Liver (tissue), 9 donors: ENCODE results near the gene CCL18. TPM values are rescaled to one million over a fixed set of nuclear protein-coding genes. Genes with fewer than 3 reads are reported as not detected.

ENCODE experiments used
- DNase-seq: peaks from one replicate; pipeline ENCODE4 v3.0.0-alpha.2; 2017; ENCODE audit warnings: low spot score
- H3K27ac ChIP-seq, 2 donors: one replicate each; pipeline ENCODE4 v1.7.0; 2013; ENCODE audit warnings: inconsistent platforms in 2 of 2, low read length in 2 of 2, control low read depth in 1 of 2, low read depth in 1 of 2, mild to moderate bottlenecking in 1 of 2
- H3K27me3 ChIP-seq, 4 donors: one replicate each; pipeline versions ENCODE4 v1.6.1 to v1.7.0; 2013; ENCODE audit warnings: low read length in 3 of 4, inconsistent platforms in 1 of 4, mild to moderate bottlenecking in 1 of 4, moderate library complexity in 1 of 4; ENCODE audit not compliant: control insufficient read depth in 4 of 4, insufficient read depth in 4 of 4
- H3K36me3 ChIP-seq, 4 donors: one replicate each; pipeline versions ENCODE4 v1.6.1 to v1.7.0; 2013; ENCODE audit warnings: low read length in 3 of 4, mild to moderate bottlenecking in 3 of 4, low read depth in 1 of 4, moderate library complexity in 1 of 4; ENCODE audit not compliant: control insufficient read depth in 4 of 4, insufficient read depth in 3 of 4
- H3K4me1 ChIP-seq, 4 donors: one replicate each; pipeline versions ENCODE4 v1.6.1 to v1.7.0; 2013; ENCODE audit warnings: low read length in 3 of 4, mild to moderate bottlenecking in 3 of 4, moderate library complexity in 1 of 4; ENCODE audit not compliant: control insufficient read depth in 4 of 4, insufficient read depth in 4 of 4
- H3K4me3 ChIP-seq, 3 donors: one replicate each; pipeline versions ENCODE4 v1.6.1 to v1.7.0; 2013; ENCODE audit warnings: low read length in 3 of 3, control low read depth in 1 of 3, low read depth in 1 of 3, mild to moderate bottlenecking in 1 of 3
- H3K9ac ChIP-seq, 2 donors: one replicate each; pipeline ENCODE4 v1.7.0; 2013; ENCODE audit warnings: low read length in 2 of 2, mild to moderate bottlenecking in 2 of 2, moderate library complexity in 2 of 2, control low read depth in 1 of 2, low read depth in 1 of 2
- H3K9me3 ChIP-seq, 4 donors: one replicate each; pipeline versions ENCODE4 v1.6.1 to v1.7.0; 2013; ENCODE audit warnings: low read length in 3 of 4; ENCODE audit not compliant: control insufficient read depth in 4 of 4
- FOXA1 ChIP-seq: IDR thresholded peaks from 2 replicates; pipeline ENCODE4 v1.6.1; 2016; ENCODE audit warnings: antibody characterized with exemption
- FOXA2 ChIP-seq: IDR thresholded peaks from 2 replicates; pipeline ENCODE4 v1.6.1; 2016; ENCODE audit warnings: antibody characterized with exemption
- GABPA ChIP-seq, 2 donors: IDR thresholded peaks in 1 of 2; conservative IDR thresholded peaks in 1 of 2; 2 replicates each; pipeline ENCODE4 v1.6.1; 2016; ENCODE audit warnings: antibody characterized with exemption in 2 of 2, mild to moderate bottlenecking in 1 of 2, moderate library complexity in 1 of 2
- HNF4A ChIP-seq, 2 donors: conservative IDR thresholded peaks; 2 replicates each; pipeline ENCODE4 v1.6.1; 2016; ENCODE audit warnings: antibody characterized with exemption in 2 of 2, mild to moderate bottlenecking in 2 of 2
- HNF4G ChIP-seq: IDR thresholded peaks from 2 replicates; pipeline ENCODE4 v1.6.1; 2016; ENCODE audit warnings: antibody characterized with exemption
- JUND ChIP-seq, 2 donors: IDR thresholded peaks; 2 replicates each; pipeline ENCODE4 v1.6.1; 2016; ENCODE audit warnings: antibody characterized with exemption in 2 of 2
- NR2F2 ChIP-seq: IDR thresholded peaks from 2 replicates; pipeline ENCODE4 v1.6.1; 2016; ENCODE audit warnings: antibody characterized with exemption
- RAD21 ChIP-seq, 2 donors: IDR thresholded peaks; 2 replicates each; pipeline ENCODE4 v1.6.1; 2016; ENCODE audit warnings: antibody characterized with exemption in 2 of 2, mild to moderate bottlenecking in 2 of 2
- RXRA ChIP-seq, 2 donors: IDR thresholded peaks; 2 replicates each; pipeline ENCODE4 v1.6.1; 2017 to 2018; ENCODE audit warnings: antibody characterized with exemption in 2 of 2, mild to moderate bottlenecking in 1 of 2
- SP1 ChIP-seq: IDR thresholded peaks from 2 replicates; pipeline ENCODE4 v1.6.1; 2018; ENCODE audit warnings: antibody characterized with exemption, mild to moderate bottlenecking
- YY1 ChIP-seq: IDR thresholded peaks from 2 replicates; pipeline ENCODE4 v1.6.1; 2016; ENCODE audit warnings: antibody characterized with exemption, mild to moderate bottlenecking
- WGBS: extraction: QIAGEN DNeasy Blood & Tissue Kit; methylation state at CpG from one replicate; pipeline ENCODE4 v1.1.7; 2013; 5-methylcytosine and 5-hydroxymethylcytosine counted together
- polyA plus RNA-seq, 2 donors: library from polyadenylated mRNA; stranded (reverse) in 1 of 2; unstranded in 1 of 2; fragments of 200-250 nt in 1 of 2; fragments of >200 nt in 1 of 2; fragmentation: Nextera tagmentation in 1 of 2; extraction: Ambion mirVana in 1 of 2; gene quantifications; one replicate each; pipeline versions ENCODE4 v1.2.1 to v1.2.3, GENCODE V29; 2013 to 2015
- total RNA-seq, 2 donors: library from RNA; depleted of rRNA; stranded (reverse); fragments of >200 nt; gene quantifications; one replicate each; pipeline ENCODE4 v1.2.3, GENCODE V29; 2014
- TF ChIP-seq, protein P1 (sequence below): IDR thresholded peaks from 2 replicates; pipeline ENCODE4 v1.6.1; 2016; ENCODE audit warnings: antibody characterized with exemption
- TF ChIP-seq, protein P2 (sequence below): IDR thresholded peaks from 2 replicates; pipeline ENCODE4 v1.6.1; 2016; ENCODE audit warnings: antibody characterized with exemption
- TF ChIP-seq, protein P3 (sequence below): IDR thresholded peaks from 2 replicates; pipeline ENCODE4 v1.6.1; 2016; ENCODE audit warnings: antibody characterized with exemption
- TF ChIP-seq, protein P4 (sequence below): IDR thresholded peaks from 2 replicates; pipeline ENCODE4 v1.6.1; 2016; ENCODE audit warnings: antibody characterized with exemption, mild to moderate bottlenecking
- TF ChIP-seq, protein P5 (sequence below): fragments of 150-350 bp; IDR thresholded peaks from 2 replicates; pipeline ENCODE4 v1.5.1; 2017; ENCODE audit warnings: improper control_type of control experiment, low read depth, low read length; ENCODE audit not compliant: missing input control
- donor health status: healthy.
- donor health status: healthy.
- donor health status: healthy.
- donor health status: healthy.
- donor health status: healthy.

CCL18 gene
- total and polyA plus RNA-seq, 4 donors, result 0.22 to 0.92 (median 0.76) TPM; not detected in 1

DNA sequence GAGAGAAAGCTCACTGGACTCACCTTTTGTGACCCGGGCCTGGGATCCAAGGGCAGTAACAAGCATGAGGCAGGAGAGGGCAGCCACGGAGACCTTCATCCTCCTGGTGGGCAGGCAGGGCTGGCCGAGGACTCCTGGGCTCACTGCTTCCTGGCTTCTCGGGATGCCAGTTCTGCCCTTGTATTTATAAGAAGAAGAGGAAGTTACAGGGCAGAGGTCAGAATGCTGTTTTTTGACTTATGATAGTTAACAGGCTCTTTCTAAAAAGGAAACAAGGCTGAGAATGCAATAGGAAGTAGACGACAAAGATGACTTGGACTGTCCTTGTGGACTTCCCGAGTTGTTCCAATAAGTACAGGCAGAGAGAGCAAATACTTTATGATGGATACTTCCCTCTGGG, 46.3 kb upstream of the CCL18 start, which contains the start of gene CCL23:
CCL23 (minus strand) TSS at position 174 of the 400 bp plus-strand sequence; CDS start at position 99, 75 bp downstream.
- DNase-seq, result no peak
- H3K9ac ChIP-seq, result no peak within 1 kb of the TSS
- peaks cover 0 to 3% (median under 1%) of the 10 kb centered on the region in 4 donors for H3K36me3 ChIP-seq
- no peaks in the 10 kb centered on the region for H3K9me3 ChIP-seq
- 61% methylated on average over 6 of the region's 6 CpGs for WGBS
- no peak within 1 kb of the TSS for H3K4me3 ChIP-seq
- TF ChIP-seq HNF4A (conservative IDR thresholded peaks at IDR 0.05) (no peak), NR2F2 (peak; percentile 90), JUND (IDR thresholded peaks at IDR 0.05) (no peak), RXRA (IDR thresholded peaks at IDR 0.05) (no peak), RAD21 (IDR thresholded peaks at IDR 0.05) (peak in 1 of 2 donors; percentile 21)
- TF ChIP-seq, protein P1, sequence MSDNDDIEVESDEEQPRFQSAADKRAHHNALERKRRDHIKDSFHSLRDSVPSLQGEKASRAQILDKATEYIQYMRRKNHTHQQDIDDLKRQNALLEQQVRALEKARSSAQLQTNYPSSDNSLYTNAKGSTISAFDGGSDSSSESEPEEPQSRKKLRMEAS, result peak; percentile 44
- no peaks in the 10 kb centered on the region for H3K27me3 ChIP-seq
- peaks cover 0 to 2% (median 0%) of the 10 kb centered on the region in 4 donors for H3K4me1 ChIP-seq
- H3K27ac ChIP-seq, result no peak within 1 kb of the TSS

DNA sequence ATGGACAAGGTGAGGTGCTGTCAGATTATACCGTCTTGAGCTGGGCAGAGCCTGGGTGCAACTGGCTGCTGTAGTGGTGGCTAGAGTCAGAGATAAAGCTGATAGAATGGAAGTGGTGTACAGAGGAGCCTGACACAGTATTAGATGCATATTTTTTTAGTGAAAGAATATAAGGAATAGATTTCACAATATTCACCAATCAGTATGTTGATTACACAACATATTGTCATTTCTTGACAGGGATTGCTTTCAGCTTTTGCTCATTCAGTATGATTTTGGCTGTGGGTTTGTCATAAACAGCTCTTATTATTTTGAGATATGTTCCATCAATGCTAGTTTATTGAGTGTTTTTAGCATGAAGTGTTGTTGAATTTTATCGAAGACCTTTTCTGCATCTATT, 44.6 kb upstream of the CCL18 start:
- Histone ChIP-seq H3K4me1 (peaks cover 0 to 2% (median 0%) of the 10 kb centered on the region in 4 donors), H3K36me3 (no peaks in the 10 kb centered on the region), H3K9ac (no peak overlapping the region), H3K27me3 (no peaks in the 10 kb centered on the region), H3K27ac (no peak overlapping the region), H3K9me3 (no peaks in the 10 kb centered on the region), H3K4me3 (no peak overlapping the region)
- WGBS, result 96% methylated on average over 2 of the region's 2 CpGs
- no peak for TF ChIP-seq YY1
- TF ChIP-seq, protein P2, sequence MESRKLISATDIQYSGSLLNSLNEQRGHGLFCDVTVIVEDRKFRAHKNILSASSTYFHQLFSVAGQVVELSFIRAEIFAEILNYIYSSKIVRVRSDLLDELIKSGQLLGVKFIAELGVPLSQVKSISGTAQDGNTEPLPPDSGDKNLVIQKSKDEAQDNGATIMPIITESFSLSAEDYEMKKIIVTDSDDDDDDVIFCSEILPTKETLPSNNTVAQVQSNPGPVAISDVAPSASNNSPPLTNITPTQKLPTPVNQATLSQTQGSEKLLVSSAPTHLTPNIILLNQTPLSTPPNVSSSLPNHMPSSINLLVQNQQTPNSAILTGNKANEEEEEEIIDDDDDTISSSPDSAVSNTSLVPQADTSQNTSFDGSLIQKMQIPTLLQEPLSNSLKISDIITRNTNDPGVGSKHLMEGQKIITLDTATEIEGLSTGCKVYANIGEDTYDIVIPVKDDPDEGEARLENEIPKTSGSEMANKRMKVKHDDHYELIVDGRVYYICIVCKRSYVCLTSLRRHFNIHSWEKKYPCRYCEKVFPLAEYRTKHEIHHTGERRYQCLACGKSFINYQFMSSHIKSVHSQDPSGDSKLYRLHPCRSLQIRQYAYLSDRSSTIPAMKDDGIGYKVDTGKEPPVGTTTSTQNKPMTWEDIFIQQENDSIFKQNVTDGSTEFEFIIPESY, result no peak
- TF ChIP-seq HNF4G, result no peak
- TF ChIP-seq RXRA (IDR thresholded peaks at IDR 0.05), result no peak
- no peak for TF ChIP-seq JUND (IDR thresholded peaks at IDR 0.05)
- TF ChIP-seq, protein P3, sequence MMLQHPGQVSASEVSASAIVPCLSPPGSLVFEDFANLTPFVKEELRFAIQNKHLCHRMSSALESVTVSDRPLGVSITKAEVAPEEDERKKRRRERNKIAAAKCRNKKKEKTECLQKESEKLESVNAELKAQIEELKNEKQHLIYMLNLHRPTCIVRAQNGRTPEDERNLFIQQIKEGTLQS, result no peak
- no peak for TF ChIP-seq NR2F2
- TF ChIP-seq, protein P4, sequence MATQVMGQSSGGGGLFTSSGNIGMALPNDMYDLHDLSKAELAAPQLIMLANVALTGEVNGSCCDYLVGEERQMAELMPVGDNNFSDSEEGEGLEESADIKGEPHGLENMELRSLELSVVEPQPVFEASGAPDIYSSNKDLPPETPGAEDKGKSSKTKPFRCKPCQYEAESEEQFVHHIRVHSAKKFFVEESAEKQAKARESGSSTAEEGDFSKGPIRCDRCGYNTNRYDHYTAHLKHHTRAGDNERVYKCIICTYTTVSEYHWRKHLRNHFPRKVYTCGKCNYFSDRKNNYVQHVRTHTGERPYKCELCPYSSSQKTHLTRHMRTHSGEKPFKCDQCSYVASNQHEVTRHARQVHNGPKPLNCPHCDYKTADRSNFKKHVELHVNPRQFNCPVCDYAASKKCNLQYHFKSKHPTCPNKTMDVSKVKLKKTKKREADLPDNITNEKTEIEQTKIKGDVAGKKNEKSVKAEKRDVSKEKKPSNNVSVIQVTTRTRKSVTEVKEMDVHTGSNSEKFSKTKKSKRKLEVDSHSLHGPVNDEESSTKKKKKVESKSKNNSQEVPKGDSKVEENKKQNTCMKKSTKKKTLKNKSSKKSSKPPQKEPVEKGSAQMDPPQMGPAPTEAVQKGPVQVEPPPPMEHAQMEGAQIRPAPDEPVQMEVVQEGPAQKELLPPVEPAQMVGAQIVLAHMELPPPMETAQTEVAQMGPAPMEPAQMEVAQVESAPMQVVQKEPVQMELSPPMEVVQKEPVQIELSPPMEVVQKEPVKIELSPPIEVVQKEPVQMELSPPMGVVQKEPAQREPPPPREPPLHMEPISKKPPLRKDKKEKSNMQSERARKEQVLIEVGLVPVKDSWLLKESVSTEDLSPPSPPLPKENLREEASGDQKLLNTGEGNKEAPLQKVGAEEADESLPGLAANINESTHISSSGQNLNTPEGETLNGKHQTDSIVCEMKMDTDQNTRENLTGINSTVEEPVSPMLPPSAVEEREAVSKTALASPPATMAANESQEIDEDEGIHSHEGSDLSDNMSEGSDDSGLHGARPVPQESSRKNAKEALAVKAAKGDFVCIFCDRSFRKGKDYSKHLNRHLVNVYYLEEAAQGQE, result no peak
- no peak for TF ChIP-seq SP1
- TF ChIP-seq, protein P5, sequence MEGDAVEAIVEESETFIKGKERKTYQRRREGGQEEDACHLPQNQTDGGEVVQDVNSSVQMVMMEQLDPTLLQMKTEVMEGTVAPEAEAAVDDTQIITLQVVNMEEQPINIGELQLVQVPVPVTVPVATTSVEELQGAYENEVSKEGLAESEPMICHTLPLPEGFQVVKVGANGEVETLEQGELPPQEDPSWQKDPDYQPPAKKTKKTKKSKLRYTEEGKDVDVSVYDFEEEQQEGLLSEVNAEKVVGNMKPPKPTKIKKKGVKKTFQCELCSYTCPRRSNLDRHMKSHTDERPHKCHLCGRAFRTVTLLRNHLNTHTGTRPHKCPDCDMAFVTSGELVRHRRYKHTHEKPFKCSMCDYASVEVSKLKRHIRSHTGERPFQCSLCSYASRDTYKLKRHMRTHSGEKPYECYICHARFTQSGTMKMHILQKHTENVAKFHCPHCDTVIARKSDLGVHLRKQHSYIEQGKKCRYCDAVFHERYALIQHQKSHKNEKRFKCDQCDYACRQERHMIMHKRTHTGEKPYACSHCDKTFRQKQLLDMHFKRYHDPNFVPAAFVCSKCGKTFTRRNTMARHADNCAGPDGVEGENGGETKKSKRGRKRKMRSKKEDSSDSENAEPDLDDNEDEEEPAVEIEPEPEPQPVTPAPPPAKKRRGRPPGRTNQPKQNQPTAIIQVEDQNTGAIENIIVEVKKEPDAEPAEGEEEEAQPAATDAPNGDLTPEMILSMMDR, result no peak
- no peak for TF ChIP-seq FOXA1
- TF ChIP-seq FOXA2, result no peak
- no peak for TF ChIP-seq GABPA (IDR thresholded peaks at IDR 0.05 in 1 of 2, conservative IDR thresholded peaks at IDR 0.05 in 1 of 2)
- TF ChIP-seq, protein P1, result no peak
- no peak for TF ChIP-seq HNF4A (conservative IDR thresholded peaks at IDR 0.05)
- TF ChIP-seq RAD21 (IDR thresholded peaks at IDR 0.05), result no peak
- no peak for DNase-seq
